Measurements from ENCODE around the gene LTBP3.

Gene LTBP3

DNA sequence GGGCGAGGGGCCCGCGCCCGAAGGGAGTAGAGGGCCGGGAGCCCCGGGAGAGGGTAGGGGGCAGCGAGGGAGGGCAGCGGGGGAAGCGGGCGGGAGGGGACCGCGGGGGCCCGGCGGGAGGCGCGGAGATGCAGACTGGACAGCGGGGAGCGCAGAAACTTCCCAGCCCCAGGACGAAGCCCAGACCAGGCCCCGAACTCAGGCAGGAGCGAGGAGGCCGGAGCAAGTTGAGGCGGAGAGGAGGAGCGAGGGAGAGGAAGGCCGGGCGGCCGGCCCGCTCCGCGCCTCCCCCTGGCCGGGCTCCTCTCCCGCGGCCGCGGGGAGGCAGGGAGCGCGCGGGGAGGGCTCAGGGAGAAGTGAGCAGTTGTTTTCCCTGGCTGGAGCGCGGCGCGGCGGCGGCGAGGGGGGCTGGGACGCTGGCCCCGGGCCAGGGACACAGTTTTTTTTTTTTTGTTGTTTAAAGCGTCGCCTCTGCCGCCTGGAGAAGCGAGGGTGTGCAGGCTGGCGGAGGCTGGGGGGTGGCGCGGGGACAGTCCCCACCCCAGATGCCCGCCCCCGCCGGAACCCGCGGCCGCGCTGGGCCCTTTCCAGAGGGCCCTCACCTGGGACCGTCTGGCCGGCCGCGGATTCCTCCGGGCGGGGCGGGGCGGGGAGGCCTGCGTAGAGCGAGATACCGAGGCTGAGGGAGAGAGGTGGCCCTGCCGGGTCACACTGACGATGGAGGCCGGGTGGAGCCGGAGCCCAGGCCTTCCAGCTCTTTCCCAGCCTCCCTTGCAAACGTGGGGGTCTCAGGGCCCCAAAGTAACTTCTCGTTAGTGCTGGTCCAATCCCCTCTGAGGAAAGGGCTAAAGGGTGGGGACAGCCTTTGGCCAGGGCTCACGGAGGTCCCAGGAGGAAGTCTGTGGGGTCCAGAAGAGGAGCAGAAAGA, at the start of gene LTBP3:
Gene LTBP3, minus strand, starts transcription at position 358 of the 928 bp plus-strand sequence. CDS start 400 bp downstream, outside the sequence.
- DNase-seq = peak; percentile 89

- DNase-seq = peak; percentile 94
Observed at GRCh38 chr11:65606876-65607613, 48.9 kb upstream of the LTBP3 start.

DNA sequence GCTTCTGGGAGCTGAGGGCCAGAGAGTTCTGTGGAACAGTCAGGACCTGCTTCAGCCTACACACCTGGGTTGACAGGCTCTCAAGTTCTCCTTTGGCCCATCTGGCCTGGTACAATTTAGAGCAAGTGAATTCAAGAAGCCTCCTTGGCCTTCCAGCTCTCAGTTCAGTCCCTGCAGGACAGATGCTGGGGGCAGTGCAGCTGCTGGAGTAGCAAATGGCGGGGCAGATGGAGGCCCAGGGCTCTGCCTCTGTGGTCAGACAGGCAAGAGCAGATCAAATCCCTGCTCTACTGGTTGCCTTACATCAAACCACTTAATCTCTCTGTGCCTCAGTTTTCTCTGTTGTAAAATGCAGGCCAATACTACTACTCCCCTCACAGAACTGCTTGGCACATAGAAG, 46.1 kb upstream of the LTBP3 start:
- DNase-seq = no peak

GRCh38 chr11:65599955-65600246, 41.7 kb upstream of the LTBP3 start:
- no peak for DNase-seq

GRCh38 chr11:65599216-65599954, 41.2 kb upstream of the LTBP3 start:
- no peak for DNase-seq

DNA sequence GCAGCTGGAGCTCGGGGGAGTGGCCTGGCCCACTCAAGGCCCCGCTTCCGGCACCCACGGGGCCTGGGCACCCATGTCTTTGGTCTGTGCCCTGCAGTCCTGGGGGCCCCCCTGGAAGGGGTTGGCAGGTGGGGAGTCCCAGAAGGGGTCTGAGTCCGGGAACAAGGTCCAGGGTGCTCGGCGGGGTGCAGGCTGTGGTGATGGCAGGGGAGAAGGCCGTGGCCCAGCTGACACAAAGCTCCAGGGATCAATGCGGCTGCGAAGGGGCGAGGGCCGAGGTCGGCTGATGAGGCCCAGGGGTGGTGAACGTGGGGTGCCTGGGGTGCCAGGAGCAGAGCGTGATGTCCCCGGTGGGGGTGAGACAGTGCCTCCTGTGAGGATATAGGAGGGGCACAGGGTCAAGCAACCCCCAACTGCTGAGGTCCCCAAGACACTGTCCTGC, 40.1 kb upstream of the LTBP3 start:
- no peak for DNase-seq

GRCh38 chr11:65596520-65596919, 38.4 kb upstream of the LTBP3 start:
- no peak for DNase-seq

GRCh38 chr11:65595543-65596281, 37.6 kb upstream of the LTBP3 start, which contains the start of gene KCNK7:
TSS of gene KCNK7 (minus strand) at chr11:65595800. CDS start at chr11:65595772, 28 bp downstream.
- DNase-seq = no peak

DNA sequence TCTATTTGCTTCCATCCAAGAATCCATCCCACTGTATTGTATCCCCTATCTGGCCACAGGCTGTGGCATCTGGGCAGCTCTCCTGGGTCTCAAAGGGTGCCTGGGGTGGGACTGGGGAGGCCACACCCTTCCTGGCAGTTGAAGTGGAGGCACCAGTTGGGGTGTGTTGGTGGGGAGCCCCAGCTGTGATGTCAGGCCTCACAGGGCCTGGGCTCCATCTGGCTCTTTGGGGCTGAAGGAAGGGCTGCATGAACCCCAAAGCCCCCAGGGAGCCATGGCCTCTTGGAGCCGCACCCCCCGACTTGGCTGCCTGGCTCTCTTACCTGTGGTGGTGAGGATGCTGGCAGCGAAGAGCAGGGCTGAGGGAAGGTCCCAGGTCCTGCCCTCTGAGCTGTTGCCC, 37.0 kb upstream of the LTBP3 start:
- DNase-seq = no peak

DNA sequence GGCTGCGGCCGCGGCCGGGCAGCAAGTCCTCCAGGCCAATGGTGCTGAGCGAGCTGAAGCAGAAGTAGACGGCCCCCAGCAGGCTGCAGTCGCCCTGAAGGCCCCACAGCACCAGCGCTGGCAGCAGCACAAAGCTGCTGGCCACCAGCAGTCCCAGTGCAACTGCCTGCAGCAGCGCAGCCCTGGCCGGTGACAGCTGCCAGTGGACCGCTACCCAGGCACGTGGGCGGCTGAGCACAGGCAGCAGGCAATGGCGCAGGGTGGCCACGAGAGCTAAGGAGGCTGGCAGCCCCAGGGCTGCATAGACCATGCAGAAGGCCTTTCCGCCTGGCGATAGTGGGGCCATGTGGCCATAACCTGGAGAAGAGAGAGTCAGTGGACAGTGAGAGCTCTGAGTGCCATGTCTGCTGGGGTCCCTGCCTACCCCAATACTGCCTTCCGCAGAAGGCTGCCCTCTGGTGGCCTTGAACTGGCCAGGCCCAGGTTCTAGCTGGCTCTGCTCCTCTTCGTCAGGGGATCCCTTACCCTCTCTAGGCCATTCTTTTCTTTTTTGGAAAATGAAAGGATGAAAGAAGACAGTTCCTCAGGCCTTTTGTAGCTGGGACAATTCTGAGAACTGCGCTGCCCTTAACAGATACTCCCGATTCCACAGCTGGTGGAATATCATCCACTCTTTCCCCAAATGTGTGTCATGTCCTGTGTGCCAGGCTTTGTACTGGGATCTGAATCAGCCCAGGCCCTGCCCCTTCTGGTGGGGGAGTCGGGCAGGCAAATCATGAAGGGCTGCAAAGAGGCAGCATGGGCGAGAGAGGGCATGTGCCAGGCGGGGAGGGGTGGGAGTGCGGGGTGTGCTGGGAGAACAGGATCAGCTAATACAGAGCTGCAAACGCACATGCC, 35.6 kb upstream of the LTBP3 start:
- DNase-seq = peak; percentile 58

DNA sequence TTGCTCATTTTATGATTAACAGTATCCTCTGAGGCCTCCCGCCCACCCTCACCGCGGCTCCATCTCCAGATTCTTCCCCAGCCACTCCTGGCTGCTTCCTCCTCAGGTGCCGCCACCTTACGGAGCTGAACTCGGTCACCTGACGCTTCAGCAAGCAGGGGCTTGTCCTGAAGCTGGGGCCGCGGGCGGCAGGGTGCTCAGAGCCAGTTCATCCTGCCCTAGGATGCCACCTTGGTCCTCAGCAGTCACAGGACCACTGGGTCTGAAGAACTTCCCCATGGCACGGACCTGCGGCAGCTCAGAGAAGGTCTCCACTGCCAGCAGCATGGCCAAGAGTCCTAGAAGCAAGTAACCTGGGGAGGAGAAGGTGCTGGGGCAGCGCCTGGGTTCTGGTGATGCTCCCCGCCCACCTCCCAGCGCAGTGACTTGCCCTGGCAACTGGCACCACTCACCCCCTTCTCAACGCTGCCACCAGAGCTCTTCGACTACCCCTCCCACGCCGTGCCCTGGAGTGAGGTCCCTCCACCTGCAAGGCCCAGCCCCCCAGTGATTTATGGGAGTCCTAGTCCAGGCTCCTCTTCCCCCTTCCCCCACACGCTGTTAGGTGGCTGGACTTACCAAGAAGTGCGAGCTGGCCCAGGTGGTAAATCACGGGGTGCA, 34.8 kb upstream of the LTBP3 start:
- DNase-seq = no peak

GRCh38 chr11:65591939-65592857, 34.0 kb upstream of the LTBP3 start:
- no peak for DNase-seq

DNA sequence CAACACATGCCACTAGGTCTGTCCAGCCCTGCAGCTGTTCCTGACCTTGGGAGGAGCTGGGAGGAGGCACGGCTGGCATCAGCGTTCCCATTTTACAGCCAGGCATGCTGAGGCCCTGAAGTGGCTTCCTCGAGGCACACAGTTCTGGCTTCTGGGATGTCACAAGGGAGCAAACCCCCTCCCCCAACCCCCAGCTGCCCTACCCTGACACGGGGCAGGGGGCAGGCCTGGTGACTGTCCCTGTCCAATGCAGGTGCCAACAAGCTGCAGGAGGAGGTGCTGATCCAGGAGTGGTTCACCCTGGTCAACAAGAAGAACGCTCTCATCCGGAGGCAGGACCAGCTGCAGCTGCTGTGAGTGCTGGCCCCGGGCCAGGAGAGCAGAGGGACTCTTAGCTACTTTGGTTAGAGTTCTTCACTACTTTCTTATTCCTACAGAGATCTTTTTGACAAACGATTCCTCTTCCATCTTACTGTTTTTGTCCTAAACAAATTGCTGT, 32.1 kb upstream of the LTBP3 start:
- DNase-seq = no peak

GRCh38 chr11:65589444-65590239, 31.5 kb upstream of the LTBP3 start:
- DNase-seq = no peak

DNA sequence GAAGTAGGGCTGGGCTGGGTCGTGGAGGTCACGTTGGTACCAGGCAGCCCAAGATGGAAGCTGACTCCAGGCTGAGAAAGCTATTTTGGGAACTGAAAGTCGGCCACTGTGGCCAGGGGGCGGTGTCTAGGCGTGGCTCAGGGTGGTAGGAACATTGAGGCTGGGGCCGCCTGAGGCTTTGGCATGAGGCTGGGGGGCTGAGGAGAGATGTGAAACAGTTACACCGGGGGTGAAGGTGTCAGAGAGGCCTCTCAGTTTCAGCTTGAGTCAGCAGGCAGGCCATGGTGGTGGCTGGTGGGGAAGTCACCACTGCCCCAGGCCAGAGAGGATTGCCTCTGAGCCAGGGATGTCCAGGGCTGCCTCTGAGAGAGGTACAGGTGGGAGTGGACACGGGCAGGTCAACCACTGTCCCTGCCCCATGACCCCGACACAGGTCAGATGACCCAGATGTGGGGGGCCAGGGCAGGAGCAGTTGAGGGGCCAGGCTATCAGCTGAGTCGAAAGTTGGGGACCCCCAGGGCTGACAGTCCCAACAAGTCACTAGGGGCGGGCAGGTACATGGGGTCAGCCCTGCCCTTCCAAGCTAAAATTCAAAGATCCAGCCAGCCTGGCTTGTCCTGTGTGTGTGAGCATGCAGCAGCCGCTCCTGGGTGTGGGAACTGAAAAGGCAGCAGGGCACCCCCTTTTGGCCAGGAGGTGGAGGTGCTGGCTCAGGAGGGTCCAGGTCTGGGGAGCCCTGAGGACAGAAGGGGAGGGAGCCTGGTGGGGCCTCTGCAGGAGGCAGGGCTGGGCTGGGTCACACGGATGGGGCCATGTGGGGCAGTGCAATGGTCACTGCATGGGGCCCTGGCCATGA, 30.3 kb upstream of the LTBP3 start:
- no peak for DNase-seq

GRCh38 chr11:65586676-65587075, 28.5 kb upstream of the LTBP3 start:
- no peak for DNase-seq

DNA sequence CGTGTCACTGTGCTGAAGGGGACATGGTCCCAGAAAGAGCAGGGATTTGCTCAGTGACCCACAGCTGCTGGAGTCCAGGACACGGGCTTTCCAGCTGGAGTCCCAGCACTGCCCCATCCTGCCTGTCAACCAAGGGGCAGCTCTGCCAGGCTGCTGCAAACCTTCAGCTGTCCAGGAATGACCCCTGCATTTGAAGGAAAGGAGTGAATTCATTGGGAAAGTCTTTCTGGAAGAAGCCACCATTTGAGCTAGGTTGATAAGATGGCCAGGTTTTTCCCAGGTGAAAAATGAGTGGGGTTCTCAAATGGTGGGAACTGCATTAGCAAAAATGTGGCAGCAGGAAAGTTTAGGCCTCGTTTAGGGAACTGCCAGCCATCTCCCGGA, 28.1 kb upstream of the LTBP3 start:
- DNase-seq = no peak

All from midbrain (tissue), 1 donor.